HEK293T (cell line): ENCODE results near the gene PTTG1IP.

Experiments
- BHLHE40 ChIP-seq: fragments of 450-650 bp; IDR thresholded peaks from 2 replicates; pipeline ENCODE4 v1.6.1; 2016; ENCODE audit warnings: mild to moderate bottlenecking, moderate library complexity, borderline replicate concordance
- ELF4 ChIP-seq: fragments of 450-650 bp; IDR thresholded peaks from 2 replicates; pipeline ENCODE4 v1.6.1; 2017; ENCODE audit warnings: antibody characterized with exemption
- FOXA1 ChIP-seq: fragments of 450-650 bp; IDR thresholded peaks from 2 replicates; pipeline ENCODE4 v1.6.1; 2016; ENCODE audit warnings: mild to moderate bottlenecking
- FOXK2 ChIP-seq: fragments of 450-650 bp; IDR thresholded peaks from 2 replicates; pipeline ENCODE4 v1.6.1; 2016; ENCODE audit warnings: mild to moderate bottlenecking
- FOXM1 ChIP-seq: fragments of 450-650 bp; IDR thresholded peaks from 2 replicates; pipeline ENCODE4 v1.6.1; 2017; ENCODE audit warnings: mild to moderate bottlenecking, borderline replicate concordance
- HDGF ChIP-seq: fragments of 450-650 bp; IDR thresholded peaks from 2 replicates; pipeline ENCODE4 v1.6.1; 2017; ENCODE audit warnings: antibody characterized with exemption, borderline replicate concordance
- LEF1 ChIP-seq: fragments of 450-650 bp; IDR thresholded peaks from 2 replicates; pipeline ENCODE4 v1.6.1; 2017; ENCODE audit warnings: mild to moderate bottlenecking, borderline replicate concordance
- NFRKB ChIP-seq: fragments of 450-650 bp; IDR thresholded peaks from 2 replicates; pipeline ENCODE4 v1.6.1; 2016; ENCODE audit warnings: mild to moderate bottlenecking, moderate library complexity
- PKNOX1 ChIP-seq: fragments of 450-650 bp; IDR thresholded peaks from 2 replicates; pipeline ENCODE4 v1.6.1; 2016
- SP1 ChIP-seq: fragments of 450-650 bp; IDR thresholded peaks from 2 replicates; pipeline ENCODE4 v1.6.1; 2017
- SUZ12 ChIP-seq: fragments of 450-650 bp; IDR thresholded peaks from 2 replicates; pipeline ENCODE4 v1.6.1; 2016; ENCODE audit warnings: mild to moderate bottlenecking
- TARDBP ChIP-seq: fragments of 450-650 bp; IDR thresholded peaks from 2 replicates; pipeline ENCODE4 v1.6.1; 2016
- ZNF384 ChIP-seq: fragments of 450-650 bp; IDR thresholded peaks from 2 replicates; pipeline ENCODE4 v1.6.1; 2016

DNA sequence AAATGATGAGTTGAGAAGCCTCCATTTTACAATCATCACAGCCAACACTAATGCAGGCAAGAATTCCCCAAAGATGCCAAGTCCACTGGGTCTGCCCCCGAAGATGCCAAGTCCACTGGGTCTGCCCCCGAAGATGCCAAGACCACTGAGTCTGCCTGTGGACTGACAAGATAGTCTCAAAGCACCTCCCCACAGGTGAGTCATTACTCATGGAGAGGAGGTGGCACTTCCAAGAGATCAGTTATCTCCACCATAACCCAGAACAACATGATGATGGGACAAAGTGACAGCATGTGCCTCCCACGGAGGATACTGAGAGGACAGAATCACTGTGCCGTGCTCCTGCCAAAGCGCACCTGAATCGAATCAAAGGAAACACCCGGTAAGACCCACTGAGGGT, 4.8 kb downstream of the PTTG1IP start:
- TF ChIP-seq BHLHE40 (no peak), SUZ12 (no peak), PKNOX1 (no peak), SP1 (no peak), HDGF (no peak), FOXK2 (no peak), NFRKB (no peak), FOXA1 (no peak), ZNF384 (no peak), ELF4 (no peak), LEF1 (no peak), FOXM1 (no peak), TARDBP (no peak)
